PC-9 (cell line): ENCODE results near the gene GAST.

Experiments used
- EZH2 ChIP-seq: fragments of 200-600 bp; sonication (generic); IDR thresholded peaks from 2 replicates; pipeline ENCODE4 v1.8.0; 2017; ENCODE audit warnings: antibody characterized with exemption, low read depth
- TF ChIP-seq, protein P1 (sequence below): fragments of 200-600 bp; sonication (generic); conservative IDR thresholded peaks from 2 replicates; pipeline ENCODE4 v1.6.1; 2017; ENCODE audit warnings: mixed run types, antibody characterized with exemption, mild to moderate bottlenecking, moderate library complexity

DNA sequence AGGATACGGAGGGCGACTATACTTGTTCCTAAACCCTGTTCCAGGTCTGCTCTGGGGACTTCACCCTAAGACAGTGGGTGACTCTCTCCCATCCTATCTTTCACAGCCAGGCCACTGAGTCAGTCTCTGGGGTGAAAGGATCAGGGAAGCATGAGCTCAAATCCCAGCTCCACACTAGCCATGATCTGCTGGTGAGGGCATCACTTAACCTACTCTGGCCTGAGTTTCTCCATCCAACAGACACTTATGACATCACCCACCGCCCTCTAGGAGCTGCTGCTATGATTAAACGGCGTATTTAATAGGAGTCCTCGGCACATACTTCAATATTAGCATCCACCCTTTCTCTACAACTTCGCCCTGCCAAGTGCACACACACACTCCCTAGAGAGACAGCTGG lies 10.1 kb downstream of the GAST start:
- TF ChIP-seq, protein P1, sequence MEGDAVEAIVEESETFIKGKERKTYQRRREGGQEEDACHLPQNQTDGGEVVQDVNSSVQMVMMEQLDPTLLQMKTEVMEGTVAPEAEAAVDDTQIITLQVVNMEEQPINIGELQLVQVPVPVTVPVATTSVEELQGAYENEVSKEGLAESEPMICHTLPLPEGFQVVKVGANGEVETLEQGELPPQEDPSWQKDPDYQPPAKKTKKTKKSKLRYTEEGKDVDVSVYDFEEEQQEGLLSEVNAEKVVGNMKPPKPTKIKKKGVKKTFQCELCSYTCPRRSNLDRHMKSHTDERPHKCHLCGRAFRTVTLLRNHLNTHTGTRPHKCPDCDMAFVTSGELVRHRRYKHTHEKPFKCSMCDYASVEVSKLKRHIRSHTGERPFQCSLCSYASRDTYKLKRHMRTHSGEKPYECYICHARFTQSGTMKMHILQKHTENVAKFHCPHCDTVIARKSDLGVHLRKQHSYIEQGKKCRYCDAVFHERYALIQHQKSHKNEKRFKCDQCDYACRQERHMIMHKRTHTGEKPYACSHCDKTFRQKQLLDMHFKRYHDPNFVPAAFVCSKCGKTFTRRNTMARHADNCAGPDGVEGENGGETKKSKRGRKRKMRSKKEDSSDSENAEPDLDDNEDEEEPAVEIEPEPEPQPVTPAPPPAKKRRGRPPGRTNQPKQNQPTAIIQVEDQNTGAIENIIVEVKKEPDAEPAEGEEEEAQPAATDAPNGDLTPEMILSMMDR, result no peak
- no peak for TF ChIP-seq EZH2
